Stimulated activated CD8-positive, alpha-beta memory T cell treated with anti-CD3 and anti-CD28 coated beads, Interleukin-7, amount 100 ng/mL, for 48 hours (primary cell): Measurements from ENCODE around the gene CCDC158.
A peak's percentile ranks its signal among the peaks of the same experiment; 100 is the strongest.
"Not testable (repeated sequence)": the region's sequence is repeated elsewhere in the genome, so short reads cannot be mapped to it uniquely, and the experiment has no call there.

Experiments
- DNase-seq, 2 donors: peaks; one replicate each; pipeline ENCODE4 v3.0.0-alpha.2; 2020; ENCODE audit warnings: low read depth in 1 of 2; ENCODE audit errors: extremely low read depth in 1 of 2

The CCDC158 gene

DNA sequence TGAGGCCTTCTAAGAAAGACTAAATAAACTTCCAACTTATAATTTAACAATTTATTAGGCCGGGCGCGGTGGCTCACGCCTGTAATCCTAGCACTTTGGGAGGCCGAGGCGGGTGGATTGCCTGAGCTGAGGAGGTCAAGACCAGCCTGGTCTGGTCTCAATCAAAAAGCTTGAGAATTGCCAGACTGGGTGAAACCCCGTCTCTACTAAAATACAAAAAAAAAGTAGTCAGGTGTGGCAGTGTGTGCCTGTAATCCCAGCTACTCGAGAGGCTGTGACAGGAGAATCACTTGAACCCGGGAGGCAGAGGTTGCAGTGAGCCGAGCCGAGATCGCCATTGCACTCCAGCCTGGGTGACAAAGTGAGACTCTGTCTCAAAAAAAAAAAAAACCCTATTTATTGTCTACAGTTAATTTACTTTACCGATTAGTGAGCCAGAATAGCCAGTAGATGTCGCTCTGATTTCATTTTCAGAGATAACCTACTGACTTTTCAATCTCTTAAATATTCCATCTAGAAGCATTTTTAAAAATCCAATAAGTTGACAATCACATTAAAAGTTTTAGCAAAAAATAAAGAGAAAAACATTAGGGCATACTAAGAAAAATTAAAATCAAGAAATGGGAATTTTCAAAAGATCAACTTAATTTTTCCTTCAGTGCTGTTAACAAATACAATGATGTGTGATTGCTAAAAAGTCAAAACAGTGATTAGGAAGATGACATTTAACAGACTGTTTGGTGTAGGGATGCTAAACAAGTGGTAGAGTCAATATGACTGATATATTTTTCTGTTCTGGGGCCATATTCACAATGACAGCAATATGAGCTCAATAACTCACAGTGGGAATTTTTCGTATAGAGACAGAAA is 9.8 kb upstream of the CCDC158 start:
- DNase-seq: no peak

DNA sequence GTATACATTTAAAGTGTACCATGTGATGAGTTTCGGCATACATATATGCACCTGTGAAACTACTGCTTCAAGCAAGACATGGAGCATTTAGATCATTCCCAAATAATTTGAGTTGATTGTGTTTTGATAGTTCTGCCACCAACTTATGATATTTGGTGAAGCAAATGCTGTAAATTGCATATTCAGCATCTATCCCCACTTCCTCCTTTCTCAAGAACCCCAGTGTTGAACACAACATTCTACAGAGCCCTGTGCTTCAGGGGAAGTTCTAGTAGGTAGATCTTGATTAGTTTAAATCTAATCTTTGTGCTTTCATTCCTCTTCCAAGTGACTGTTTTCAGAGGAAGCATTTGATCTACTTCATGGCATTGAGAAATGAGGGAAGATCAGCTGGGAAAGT is 8.7 kb upstream of the CCDC158 start:
- DNase-seq: no peak

DNA sequence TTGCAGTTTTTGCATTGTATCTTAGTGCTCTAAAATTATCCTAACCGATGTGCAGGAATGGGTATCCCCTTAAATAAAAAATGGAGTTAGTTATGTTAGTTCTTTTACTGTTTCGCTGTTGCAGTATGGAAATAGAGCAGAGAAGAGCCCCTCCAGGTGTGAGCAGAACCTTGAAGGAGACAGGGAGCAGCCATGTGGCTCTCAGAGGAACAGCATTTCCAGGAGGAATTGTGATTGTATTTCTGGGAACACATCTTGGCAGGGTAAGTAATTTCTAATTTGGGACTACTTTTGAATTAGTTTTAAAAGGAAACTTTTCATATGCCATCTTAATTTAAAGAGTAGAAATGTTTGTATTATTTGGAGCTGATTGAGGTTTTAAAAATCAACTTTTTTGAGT is 5.3 kb upstream of the CCDC158 start:
- no peak for DNase-seq

DNA sequence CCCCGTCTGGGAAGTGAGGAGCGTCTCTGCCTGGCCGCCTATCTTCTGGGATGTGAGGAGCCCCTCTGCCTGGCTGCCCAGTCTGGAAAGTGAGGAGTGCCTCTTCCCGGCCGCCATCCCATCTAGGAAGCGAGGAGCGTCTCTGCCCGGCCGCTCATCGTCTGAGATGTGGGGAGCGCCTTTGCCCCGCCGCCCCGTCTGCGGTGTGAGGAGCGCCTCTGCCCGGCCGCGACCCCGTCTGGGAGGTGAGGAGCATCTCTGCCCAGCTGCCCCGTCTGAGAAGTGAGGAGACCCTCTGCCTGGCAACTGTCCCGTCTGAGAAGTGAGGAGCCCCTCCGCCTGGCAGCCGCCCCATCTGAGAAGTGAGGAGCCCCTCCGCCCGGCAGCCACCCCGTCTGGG is 2.2 kb upstream of the CCDC158 start:
- DNase-seq: not testable (repeated sequence)

DNA sequence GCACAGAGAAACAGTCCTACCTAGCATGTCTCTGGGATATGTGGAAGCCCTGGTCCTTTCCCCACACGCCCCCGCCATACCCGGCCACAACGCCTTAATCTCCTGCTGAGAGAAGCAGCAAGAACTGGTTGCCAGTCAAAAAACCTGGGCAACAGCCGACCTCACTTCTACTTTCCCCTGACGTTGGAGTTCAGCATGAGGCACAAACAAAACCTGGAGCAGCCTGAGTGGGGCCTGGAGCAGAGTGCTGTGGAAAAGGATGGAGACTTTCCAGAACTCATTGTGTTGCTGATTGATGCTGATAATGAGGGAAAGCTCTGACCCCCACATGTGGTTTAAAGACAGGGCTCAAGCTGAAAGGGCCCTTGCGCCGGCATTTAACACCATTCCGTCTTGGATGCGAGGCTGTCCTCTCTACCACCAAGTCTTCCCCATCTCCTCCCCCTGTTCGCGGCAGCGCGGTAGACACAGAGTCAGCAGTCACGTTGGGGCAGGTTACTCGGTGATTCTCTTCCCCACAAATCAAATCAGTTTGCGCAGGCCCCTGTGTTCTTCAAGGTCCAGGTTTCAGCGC is 666 bp downstream of the CCDC158 start:
- no peak for DNase-seq

DNA sequence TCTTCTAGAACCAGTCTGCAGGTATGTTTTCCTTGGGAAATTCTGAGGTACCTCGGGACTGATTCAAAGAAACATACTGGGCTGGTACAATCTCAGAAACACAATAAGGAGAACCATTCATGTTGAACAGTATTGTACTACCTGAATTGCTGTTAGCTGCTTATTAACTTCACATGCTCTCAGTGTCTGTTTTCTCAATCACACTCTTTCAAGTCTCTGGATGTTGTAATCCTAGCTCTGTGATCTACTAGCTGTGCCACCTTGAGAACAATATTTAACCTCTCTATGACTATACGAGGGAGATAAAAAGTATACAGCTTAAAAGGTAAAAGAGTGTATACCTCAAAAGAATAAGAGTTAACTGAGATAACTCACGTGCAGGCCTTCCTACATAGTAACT is 10.3 kb downstream of the CCDC158 start:
- no peak for DNase-seq

DNA sequence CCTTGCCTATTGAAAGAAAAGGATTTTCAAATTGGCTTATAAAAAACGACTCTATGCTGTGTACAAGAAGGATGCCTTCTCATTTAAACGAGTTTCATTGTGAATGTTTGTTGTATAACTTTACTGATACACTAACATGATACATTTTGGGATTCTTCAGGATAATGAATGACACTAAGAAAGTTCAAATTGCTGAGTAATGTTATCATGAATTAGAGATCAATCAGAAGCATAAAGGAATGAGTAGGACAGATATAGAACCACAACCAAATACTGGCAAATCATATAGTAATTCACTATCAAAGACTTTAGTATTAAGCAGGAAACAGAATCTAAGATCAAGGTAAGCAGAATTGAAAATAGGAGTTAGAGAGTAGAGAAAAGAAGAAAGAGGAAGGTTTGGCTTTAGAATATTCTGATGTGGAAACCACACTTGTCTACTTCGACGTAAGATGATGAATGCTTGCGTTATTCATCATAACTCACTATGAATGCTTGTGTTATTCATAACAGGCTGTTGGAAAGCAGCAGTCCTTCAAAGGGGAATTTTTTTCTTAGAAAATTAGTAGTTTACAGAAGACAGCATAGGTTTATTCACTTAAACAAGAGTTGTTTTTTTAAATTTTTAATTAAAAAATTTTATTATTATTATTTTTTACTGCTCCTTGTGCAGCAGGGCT is 13.4 kb downstream of the CCDC158 start:
- DNase-seq: no peak

DNA sequence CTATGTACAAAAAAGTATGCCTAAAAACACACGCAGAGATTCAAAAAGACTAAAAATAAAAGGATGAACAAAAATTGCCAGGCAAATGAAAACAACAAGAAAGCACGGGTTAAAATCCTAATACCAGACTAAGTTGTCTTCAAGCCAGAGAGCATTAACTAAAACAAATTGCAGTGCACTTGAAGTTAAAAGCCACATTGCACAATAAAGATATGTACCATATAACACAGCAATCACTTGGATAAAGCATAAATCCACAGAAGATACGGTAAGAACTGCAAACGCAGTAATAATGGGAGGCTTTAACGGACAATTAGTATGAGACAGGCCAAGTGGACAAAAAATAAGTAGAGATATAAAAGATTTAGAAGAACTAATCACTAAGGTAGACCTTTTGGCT is 14.9 kb downstream of the CCDC158 start:
- DNase-seq: no peak

DNA sequence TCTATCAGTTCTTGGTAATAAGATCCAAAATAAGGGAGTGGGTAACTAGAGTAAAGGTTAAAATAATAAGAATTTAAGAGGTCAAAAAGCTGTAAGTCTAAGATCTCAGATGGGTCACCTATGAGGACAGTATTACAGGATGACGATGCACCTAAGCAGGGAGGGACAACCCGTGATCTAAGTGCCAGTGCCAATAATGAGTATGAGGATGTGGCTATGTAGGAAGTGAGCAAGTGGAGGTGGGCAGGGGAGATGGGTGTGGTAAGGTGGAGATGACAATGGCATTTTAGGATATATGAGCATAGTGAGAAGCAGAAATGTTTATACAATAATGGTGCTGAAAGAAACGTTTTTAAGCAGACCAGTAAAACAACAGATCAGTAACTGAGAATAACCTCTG is 19.3 kb downstream of the CCDC158 start:
- DNase-seq: no peak

DNA sequence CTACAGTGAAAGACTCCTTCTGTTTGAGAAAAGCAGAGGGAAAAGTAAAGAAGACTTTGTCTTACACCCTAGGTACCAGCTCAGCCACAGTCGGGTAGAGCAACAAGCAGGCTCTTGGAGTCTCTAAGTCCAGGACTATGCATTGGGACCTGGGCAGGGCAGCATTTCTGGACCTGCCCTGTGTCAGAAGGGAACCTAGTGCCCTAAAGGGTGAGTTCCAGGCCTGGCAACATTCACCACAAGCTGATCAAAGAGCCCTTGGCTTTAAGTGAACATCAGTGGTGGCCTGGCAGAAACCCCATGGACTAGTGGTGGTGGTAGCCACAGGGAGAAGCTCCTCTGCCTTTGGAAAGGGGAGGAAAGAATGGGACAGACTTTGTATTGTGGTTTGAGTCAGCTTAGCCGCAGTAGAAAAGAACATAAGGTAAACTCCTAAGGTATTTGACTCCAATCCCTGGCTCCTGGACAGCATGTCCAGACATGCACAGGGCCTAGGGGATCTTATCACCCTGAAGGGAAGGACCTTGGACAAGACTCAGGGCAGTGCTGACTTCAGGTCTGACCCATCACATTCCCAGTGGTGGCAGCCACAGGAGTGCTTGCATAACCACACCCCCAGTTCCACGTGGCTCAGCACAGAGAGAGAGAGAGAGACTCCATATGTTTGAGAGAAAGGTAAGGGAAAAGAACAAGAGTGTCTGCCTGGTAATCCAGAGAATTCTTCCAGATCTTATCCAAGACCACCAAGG is 32.6 kb downstream of the CCDC158 start:
- DNase-seq: no peak

DNA sequence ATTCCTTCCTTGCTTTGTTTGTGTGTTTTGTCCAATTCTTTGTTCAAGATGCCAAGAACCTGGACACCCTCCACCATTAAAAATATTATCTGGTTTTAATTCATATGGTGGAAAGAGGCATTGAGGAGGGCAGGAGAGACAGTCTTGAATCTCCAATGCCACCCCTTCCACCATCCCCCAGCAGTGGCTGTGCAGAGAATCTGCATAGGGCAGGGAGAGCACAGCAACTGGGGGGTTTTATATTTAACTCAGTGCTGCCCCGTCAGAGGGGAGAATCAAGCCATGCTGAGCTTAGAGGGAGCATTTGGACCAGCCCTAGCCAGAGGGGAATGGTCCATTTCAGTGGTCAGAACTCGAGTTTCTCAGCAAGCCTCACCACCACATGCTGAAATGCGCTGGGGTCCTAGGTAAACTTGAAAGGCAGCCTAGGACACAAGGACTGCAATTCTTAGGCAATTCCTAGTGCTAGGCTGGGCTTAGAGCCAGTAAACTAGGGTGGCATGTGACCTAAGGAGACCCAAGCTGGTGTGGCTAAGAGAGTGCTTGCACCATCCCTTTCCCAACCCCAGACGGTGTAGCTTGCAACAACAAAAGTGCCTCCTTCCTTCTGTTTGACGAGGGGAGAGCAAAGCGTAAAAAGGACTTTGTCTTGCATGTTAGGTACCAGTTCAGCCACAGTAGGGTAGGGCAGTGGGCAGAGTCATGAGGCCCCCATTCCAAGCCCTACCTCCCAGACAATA is 34.2 kb downstream of the CCDC158 start:
- no peak for DNase-seq

DNA sequence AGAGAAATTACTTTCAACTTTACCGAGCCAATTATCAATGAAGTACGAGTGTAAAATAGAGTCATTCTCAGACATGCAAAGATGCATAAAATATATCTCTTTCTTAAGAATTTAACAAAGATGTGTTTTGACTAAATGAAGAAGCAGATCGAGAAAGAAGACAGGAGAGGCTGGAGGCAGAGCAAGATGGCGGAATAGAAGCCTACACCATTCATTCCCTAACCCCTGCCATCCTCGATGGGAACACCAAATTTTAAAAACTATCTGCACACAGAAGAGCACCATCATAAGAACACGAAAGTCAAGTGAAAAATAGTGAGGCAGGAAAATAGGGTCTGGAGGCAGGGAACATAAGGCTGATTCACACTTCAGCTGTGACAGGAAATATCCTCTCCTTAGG is 35.0 kb downstream of the CCDC158 start:
- no peak for DNase-seq

DNA sequence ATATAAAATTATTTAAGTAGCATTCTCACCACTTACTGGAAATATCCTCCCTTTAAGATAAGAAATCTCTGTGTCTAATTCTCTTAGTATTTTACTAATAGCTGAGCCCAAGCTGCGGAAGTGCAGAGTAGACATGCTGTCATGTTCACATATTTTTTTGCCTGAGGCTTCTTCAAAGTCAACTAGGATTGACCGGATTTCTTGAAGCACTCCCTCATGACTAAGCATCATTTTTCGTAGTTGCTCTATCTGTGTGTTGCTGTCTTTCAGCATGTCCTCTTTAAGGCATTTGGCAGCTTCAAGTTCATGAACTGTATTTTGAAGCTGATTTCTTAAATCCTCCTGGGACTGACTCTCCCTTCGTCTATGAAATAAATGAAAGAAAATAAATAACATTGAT is 36.9 kb downstream of the CCDC158 start:
- DNase-seq: no peak

DNA sequence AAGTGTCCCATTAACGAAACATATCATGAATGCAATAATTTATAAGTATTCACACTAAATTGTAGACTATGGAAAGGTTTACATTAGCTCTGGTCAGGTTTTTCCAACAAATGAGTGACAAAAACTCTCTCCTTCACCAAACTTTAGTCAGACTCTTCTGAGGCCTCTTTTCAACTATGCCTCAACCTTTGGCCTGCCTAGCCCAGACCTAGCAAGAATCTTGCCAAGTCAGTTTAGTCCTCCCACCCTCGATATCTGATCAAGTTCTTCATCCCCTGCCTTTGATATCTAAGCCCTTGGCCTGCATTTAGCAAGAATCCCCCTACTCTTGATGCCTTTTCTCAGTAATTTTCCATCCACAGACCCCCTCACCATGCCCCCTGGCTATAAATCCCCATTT is 37.9 kb downstream of the CCDC158 start:
- no peak for DNase-seq

DNA sequence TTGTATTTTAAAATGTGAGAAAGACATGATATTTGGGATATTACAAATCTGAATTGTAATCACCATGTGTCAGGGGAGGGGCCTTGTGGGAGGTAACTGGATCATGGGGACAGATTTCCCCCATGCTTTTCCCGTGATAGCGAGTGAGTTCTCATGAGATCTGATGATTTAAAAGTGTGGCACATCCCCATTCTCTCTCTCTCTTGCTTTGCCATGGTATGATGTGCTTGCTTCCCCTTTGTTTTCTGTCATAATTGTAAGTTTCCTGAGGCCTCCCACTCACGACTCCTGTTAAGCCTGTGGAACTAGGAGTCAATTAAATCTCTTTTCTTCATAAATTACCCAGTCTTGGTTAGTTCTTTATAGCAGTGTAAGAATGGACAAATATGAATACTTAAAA is 39.0 kb downstream of the CCDC158 start:
- DNase-seq: no peak

DNA sequence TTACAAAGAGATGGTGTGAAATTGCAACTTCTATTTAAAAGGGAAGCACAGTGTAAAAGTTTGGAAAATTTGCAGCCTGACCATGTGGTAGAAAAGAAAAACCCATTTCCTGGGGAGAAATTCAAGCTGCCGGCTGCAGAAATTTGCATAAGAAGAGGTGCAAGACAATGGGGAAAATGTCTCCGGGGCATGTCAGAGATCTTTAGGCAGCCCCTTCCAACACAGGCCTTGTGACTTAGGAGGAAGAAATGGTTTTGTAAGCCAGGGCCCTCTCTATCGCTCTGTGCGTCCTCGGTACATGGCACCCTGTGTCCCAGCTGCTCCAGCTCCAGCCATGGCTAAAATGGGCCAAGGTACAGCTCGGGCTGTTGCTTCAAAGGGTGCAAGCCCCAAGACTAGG is 40.4 kb downstream of the CCDC158 start:
- no peak for DNase-seq

DNA sequence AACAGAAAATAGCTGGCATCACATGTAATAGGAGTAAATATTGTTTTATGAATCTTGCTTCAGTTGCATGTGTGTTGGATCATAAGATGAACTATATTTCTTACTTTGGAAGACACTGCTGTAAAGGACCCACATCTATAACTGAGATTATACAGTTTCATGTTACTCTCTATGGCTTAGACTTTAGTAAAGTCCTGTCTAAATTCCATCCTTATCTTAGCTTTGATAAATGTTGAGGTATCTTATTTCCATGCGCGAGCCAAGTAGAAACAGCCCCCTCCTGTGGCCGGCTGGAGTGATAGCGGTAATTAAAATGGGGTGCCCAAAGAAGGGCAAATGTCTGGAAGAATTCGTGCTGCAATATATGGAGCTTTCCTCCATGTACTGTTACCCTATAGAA is 43.0 kb downstream of the CCDC158 start:
- DNase-seq: peak in 1 of 2 donors; percentile 7

DNA sequence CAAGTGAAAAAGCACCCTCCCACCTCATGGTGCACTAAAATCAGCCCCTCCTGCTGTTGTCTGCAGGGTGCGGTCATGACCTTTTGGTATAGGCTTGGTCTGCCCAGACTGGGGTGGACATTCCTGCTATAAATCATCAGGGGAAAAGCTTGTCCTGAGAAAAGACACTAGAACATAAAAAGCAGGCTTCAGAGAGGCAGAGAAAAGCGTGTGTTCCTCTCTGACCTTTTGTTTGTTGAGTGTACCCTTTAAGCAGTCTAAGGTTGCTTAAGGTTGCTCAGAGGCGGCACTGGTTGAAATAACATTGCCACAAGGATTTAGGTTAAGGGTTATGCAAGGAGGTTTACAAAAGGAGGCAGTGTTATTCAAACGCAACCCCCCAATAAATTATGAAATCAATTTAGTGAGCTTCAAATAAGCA is 43.5 kb downstream of the CCDC158 start:
- no peak for DNase-seq

DNA sequence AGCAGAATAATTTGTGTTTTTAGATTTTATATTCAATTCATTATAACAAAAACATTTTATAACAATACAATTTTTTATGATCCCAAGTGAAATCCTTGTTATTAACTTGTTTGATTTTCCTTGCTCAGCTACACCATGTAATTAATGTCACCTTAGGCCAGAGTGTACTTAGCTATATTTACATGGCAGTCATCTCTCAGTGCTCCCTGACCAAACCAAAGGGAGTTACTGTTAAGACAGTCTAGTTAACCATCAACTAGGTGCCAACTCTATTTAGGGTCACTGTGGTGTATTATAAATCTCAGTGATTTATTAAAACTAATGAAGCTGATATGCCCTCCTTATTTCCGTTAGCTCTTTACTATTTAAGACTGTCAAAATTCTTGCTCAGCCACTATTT is 44.4 kb downstream of the CCDC158 start:
- DNase-seq: no peak

DNA sequence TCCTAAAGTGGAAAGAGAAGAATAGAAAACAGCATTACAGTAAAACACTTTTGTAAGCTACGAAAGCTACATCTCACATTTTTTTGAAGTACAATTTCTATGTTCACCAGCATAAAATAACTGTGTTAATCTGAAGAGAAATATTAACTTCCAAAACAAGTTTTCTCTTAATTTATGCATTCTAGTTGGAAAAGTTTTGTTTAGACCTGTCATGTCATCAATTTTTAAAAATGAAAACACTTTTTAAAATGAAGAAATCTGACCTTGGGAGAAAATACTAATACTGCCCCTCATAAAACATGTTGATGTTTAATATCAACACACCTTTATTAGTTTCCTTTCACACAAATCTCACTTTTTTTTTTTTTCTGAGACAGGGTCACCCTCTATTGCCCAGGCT is 45.2 kb downstream of the CCDC158 start:
- DNase-seq: no peak

DNA sequence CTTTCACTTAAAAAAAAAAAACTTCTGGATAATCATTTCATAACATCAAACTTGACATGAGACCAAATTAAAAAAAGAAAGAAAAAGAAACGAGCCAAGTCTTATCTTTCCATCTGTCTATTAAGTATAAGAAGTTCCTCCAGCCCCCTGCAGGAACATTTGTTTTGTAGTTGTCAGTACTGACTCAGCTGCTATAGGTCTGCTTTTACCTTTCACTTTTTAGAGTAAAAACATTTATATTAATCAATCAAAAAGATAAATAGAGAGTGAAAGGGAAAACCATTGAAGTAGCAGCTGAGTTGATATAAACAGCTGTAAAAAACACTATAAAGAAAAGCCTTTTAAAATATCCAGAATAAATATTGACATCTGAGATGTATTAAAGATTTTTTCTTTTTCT is 46.1 kb downstream of the CCDC158 start:
- no peak for DNase-seq
